ENCODE measurements around the gene CHTF8.

Gene CHTF8

GRCh38 chr16:69115361-69115760, 17.0 kb downstream of the CHTF8 start:
- H3K4me3 ChIP-seq (ENCODE audit: low read depth, low read length) = no peak overlapping the region
- DNase-seq (ENCODE audit: low read depth) = no peak

DNA sequence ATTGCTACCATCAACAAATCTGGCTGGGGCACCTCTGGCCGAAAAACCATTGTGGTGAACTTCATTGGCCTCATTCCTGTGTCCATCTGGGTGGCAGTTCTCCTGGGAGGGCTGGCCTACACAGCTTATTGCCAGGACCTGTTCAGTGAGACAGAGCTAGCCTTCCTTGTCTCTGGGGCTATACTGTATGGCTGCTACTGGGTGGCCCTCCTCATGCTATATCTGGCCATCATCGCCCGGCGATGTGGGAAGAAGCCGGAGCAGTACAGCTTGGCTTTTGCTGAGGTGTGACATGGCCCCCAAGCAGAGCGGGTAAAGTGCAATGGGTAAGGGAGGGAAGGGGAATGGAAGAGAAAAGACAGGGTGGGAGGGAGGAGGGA, 17.4 kb downstream of the CHTF8 start:
- no peak overlapping the region for H3K4me3 ChIP-seq (ENCODE audit: low read depth, low read length)
- DNase-seq (ENCODE audit: low read depth) = no peak

- no peak overlapping the region for H3K4me3 ChIP-seq (ENCODE audit: low read depth, low read length)
- no peak for DNase-seq (ENCODE audit: low read depth)
Observed at GRCh38 chr16:69114346-69114975, 17.9 kb downstream of the CHTF8 start.

DNA sequence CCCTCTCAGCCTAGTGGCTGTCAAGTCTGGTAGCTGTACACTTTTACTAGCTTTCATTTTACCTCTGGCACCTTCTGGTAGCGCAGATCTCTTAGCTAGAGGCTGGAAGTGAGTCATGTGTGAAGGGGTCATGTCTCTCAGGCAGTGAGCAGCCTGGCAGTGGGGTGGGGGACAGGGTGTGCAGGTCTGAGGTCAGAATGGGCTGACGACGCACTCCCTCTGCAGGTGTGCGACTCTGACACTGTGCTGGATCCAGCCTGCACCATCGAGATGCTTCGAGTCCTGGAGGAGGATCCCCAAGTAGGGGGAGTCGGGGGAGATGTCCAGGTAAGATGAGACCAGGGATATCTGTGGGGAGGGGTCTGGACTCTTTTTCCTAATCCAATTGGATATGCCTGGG, 19.2 kb downstream of the CHTF8 start:
- DNase-seq (ENCODE audit: low read depth) = no peak
- no peak overlapping the region for H3K4me3 ChIP-seq (ENCODE audit: low read depth, low read length)

DNA sequence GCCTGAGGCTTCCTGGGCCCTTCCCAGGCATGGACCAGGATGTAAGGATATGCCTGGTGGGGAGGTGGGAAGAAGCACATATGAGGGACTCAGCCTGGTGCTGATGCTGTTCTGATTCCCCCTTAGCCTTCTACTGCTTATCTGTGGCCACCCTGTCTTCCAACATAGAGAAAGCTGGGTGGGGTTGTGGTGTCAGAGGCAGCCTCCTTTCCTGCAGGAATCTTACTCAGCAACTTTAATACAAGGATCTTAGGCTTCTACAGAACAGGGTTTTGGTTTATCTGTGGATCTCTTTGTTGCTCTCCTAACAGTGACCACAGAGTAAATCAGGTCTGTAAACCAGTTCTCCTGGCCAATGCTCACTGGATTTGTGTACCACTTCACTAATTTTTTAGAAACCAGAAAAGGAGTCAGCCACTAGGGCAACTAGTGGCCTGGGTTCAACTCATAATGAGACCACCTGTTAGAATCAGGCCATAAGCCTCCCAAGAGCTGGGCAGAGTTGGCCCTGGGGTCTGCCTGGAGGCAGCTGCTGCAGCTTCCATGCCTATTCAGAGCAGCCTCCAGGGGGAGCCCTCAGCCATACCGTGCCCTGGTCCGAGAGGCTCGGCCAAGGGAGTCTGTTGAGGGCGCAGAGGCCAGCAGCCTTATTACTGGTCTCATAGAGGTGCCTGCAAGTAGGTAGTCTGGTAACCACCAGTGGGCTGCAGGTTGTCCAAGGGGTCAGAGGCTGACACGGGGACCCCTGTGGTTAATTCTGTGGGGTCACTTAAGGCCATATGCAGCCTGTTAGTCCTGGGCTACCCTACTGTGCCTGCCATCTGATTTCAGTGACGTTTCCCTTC, 19.9 kb downstream of the CHTF8 start:
- no peak for DNase-seq (ENCODE audit: low read depth)
- H3K4me3 ChIP-seq (ENCODE audit: low read depth, low read length) = no peak overlapping the region

DNA sequence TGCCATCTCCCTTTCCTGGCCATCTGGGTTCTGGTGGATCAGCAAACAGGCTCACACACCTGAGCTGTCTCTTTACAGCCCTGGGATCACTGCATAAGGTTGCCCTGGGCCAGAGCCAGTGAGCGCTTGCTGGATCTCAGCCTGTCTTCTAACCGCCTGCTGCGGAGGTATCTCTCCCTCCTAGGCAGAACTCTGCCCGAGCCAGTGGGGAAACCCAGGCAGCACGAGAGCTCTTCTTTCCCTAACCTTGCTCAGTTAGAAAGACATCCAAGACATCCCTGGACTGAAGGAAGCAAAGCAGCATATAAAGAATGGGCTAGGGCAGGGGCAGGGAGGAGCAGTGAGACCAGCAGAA, 20.5 kb downstream of the CHTF8 start:
- no peak for DNase-seq (ENCODE audit: low read depth)
- H3K4me3 ChIP-seq (ENCODE audit: low read depth, low read length) = no peak overlapping the region

GRCh38 chr16:69111216-69111875, 21.0 kb downstream of the CHTF8 start:
- no peak for DNase-seq (ENCODE audit: low read depth)
- H3K4me3 ChIP-seq (ENCODE audit: low read depth, low read length) = no peak overlapping the region

GRCh38 chr16:69110406-69110805, 22.0 kb downstream of the CHTF8 start:
- no peak for DNase-seq (ENCODE audit: low read depth)
- no peak overlapping the region for H3K4me3 ChIP-seq (ENCODE audit: low read depth, low read length)

GRCh38 chr16:69109486-69110270, 22.7 kb downstream of the CHTF8 start:
- no peak overlapping the region for H3K4me3 ChIP-seq (ENCODE audit: low read depth, low read length)
- no peak for DNase-seq (ENCODE audit: low read depth)

DNA sequence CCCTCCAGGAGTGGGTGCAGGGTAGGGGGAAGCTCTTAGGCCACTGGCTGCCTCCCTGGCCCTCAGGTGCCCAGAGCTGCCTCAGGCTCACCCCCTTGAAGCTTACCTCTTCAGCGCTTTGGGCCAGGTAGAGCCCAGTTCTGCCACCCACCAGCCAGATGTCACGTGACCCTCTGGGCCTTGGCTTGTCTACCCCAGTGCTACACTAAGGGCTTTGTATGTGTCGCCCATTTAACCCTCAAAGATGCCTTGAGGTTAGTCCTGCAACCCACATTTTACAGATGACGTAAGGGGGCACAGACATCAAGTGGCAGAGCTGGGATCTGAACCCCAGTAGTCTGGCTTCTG, 23.5 kb downstream of the CHTF8 start:
- H3K4me3 ChIP-seq (ENCODE audit: low read depth, low read length) = no peak overlapping the region

GRCh38 chr16:69108064-69108904, 24.1 kb downstream of the CHTF8 start:
- no peak overlapping the region for H3K4me3 ChIP-seq (ENCODE audit: low read depth, low read length)
- no peak for DNase-seq (ENCODE audit: low read depth)

More for the DNA sequence above, 23.5 kb downstream of the CHTF8 start:
- no peak for DNase-seq (ENCODE audit: low read depth)

DNA sequence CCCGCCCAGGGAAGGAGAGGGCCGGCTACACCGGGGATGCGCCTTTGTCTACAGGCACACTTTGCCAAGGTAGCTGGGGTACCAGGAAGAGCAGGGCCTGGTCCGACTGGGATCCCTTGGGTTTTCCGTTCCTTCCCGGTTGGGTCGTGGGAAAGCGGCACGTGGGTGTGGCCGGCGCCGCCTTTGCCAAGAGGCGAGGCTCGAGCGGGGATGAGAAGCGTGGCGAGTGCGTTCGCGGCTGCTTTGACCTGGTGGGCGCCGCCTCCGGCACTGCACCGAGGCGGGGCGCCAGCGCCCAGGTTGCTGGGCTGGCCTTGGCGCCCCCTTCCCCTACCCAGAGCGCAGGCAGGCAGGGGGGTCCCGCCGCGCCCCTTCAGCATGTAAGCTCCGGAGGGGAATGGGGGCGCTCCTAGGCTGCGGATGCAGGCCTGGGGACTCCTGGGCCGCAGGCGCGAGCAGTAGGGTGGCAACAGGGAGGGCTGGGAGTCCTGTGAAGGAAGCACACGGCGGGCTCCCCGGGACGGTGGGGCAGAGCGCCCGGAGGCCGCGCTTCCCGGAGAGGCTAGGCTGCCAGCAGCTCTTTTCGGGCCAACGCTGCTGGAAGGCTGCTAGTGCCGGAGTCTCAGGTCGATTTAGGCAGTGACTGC, 24.9 kb downstream of the CHTF8 start:
- DNase-seq (ENCODE audit: low read depth) = no peak
- peak overlapping the region; percentile 55 for H3K4me3 ChIP-seq (ENCODE audit: low read depth, low read length)

DNA sequence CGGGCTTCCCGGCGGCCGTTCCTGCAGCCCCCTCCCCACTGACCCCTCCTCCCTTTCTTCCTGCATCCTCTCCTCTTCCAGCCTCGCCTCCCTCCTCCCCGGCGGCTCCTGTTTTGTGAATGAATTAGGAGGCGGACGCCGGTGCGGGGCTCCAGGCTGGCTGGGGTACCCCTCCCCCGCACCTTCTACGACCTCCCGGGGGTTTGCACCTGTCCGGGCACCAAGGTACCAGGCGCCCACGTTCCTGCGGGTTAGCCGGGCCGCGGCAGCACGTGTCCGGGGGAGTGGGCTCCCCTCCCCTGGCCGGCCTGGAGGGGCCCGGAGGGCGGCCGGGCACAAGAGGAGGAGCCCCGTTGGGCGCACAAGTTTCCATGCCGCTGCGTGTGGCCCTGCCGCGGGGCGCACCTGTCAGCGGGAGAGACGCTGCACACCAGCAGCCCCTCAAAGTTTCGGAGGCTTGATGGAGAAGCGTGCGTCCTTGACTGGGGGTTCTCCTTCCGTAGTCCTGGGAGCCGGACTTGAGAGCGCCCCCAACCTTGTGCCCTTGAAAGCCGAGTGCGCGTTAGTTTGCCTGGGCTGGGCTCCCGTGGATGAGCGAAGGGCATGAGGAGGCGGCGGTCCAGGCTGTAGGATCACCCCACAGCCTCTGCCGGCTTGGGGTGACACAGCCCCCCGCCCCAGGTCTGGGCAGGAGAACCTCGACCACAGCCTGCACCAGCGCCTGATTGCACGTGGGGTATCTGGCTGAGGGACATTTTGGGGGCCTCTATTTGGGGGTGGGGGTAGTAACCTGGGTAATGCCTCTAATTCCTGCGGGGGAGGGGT, 25.7 kb downstream of the CHTF8 start:
- no peak for DNase-seq (ENCODE audit: low read depth)
- peak overlapping the region; percentile 55 for H3K4me3 ChIP-seq (ENCODE audit: low read depth, low read length)

DNA sequence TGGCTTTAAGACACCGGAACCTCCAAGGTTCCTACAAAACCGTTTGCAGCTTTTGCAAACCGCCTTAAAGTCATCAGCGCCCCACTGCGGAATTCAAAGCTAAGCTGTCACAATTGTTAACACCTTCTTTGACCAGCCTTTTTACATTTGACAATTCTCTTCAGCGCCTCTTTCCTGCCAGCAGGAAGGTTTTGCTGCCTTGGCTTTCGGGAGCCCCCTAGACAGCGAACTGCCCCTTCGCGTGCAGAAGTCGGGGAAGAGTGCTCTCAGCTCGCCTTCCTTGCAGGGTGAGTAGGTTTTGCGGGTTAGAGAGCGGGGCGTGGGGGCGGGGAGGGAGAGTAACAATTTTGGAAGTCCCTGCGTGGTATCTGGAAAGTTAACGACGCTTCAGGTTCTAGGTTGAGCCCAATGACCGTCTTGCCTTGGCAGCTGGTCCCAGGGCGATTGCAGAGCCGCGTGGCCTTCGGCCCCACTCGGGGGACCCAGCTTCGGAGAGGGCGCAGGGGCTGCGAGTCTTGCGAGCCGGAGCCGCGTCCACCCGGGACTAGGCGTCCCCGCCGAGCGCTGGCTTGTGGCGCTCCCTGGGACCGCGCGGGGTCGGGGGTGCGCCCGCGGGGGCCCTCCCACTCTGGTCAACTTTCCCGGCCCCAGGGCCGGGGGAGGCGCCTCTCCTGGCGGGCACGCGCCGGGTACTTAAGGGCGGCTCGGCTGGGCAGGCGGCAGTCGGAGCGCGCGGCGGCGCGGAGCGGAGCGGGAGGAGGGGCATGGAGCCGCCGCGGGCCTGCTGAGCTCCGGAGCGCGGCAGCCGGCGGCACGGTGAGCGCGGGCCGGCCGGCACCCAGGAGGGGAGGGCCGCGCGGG, 26.7 kb downstream of the CHTF8 start, which contains the start of gene HAS3:
Gene HAS3 (plus strand): TSS at position 153 of the 861 bp plus-strand sequence. CDS start 3,743 bp downstream, outside the sequence.
- DNase-seq (ENCODE audit: low read depth) = no peak
- peak within 1 kb of the TSS; percentile 60 for H3K4me3 ChIP-seq (ENCODE audit: low read depth, low read length)

- H3K4me3 ChIP-seq (ENCODE audit: low read depth, low read length) = no peak overlapping the region
- no peak for DNase-seq (ENCODE audit: low read depth)
Observed at GRCh38 chr16:69100071-69100691, 32.2 kb downstream of the CHTF8 start.

DNA sequence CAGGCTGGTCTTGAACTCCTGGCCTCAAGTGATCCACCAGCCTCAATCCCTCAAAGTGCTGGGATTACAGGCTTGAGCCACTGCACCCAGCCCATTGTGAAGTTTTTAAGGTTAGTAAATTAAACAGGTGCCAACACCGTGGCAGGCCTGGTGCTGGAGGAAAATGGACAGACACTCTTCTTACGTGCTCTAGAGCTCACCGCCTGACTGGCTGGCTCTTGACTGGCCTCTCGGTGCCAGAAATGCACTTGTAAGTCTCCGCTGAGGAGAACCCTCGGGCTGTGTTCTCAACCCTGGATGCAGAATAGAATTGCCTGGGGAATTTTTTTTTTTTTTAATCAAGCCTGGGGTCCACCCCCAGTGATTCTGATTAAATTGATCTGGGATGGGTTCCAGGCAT, 37.2 kb downstream of the CHTF8 start:
- DNase-seq (ENCODE audit: low read depth) = no peak
- no peak overlapping the region for H3K4me3 ChIP-seq (ENCODE audit: low read depth, low read length)
